GM21423 (cell line): Measurements from ENCODE around the gene GPR83.
"Not testable (repeated sequence)": the region's sequence is repeated elsewhere in the genome, so short reads cannot be mapped to it uniquely, and the experiment has no call there.

ENCODE experiments used
- ATAC-seq: cut with Tn5 transposase; IDR thresholded peaks from one replicate; pipeline ENCODE4 v1.9.1; 2021; ENCODE audit warnings: mild to moderate bottlenecking, moderate library complexity; ENCODE audit not compliant: unreplicated experiment

GPR83 gene

GRCh38 chr11:94400839-94401772 is at the start of gene GPR83:
GPR83 (minus strand) TSS chr11:94401419; CDS start chr11:94401247, 172 bp downstream.
- no peak for ATAC-seq

DNA sequence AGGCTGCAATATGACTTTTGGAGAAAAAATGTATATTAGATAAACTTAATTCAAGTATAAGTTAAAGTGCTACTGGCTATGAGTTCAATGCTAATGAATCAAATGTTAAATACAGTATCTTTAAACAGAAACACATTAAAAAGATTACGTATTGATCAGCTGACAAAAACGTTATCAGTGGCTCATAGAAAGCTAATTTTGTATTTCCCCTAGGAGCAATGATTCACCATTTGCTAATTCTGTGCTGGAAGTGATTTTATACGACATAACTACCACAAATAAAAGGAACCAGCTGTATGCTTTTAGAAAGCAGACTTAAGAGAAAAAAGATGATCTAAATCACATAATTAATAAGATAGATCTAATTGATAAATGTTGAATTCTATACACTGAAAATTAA is 48.8 kb upstream of the GPR83 start:
- ATAC-seq: no peak

GRCh38 chr11:94449437-94449836 is 48.2 kb upstream of the GPR83 start:
- ATAC-seq: no peak

DNA sequence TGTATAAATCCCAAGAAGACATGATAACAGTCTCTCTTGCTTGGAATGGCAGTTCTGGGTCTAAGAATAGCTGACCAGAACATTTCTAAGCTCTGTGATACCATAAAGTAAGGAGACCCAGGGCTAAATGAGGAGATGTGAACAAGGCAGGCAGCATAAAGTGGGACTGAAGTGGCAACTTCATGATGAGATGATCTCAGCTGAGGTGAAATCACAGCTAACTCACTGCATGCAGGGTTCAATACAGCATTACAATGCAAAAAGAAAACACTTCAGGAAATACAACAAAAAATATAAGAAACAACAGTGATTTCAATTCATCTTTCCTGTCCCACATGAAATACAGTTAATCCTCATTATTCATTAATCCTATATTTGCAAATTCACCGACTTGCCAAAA is 47.8 kb upstream of the GPR83 start:
- ATAC-seq: no peak

- no peak for ATAC-seq
Measured at GRCh38 chr11:94447149-94447548, 45.9 kb upstream of the GPR83 start.

GRCh38 chr11:94445641-94446040 is 44.4 kb upstream of the GPR83 start:
- no peak for ATAC-seq

DNA sequence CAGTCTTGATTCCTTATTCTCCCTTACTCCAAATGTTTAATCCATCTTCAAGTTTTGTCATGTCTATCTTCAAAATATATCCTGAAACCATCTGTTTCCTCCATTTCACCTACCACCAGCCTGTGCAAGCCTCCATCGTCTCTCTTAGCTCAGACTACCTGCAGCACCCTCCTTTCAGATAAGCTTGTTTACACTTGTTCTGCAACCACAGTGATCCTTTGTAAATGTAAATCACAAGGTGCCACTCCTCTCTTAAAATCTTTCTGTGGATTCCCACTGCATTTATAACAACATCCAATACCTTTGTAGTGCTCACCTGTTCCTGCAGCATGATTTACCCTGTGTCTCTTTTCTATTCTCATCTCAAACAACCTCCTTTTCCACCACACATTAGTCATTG is 31.8 kb upstream of the GPR83 start:
- ATAC-seq: no peak

DNA sequence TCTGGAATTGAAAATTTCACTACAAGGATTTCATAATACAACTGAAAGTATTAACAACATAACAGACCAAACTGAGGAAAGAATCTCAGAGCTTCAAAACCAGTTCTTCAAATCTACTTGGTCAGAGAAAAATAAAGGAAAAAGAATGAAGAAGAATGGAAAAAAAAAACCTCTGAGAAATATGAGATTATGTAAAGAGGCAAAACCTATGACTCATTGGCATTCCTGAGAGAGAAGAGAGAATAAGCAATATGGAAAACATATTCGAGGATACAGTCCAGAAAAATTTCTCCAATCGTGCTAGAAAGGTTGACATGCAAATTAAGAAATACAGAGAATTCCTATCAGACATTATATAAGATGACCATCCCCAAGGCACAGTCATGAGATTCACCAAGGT is 23.4 kb upstream of the GPR83 start:
- ATAC-seq: no peak

GRCh38 chr11:94424011-94424410 is 22.8 kb upstream of the GPR83 start:
- ATAC-seq: no peak

GRCh38 chr11:94423507-94423906 is 22.3 kb upstream of the GPR83 start:
- no peak for ATAC-seq

GRCh38 chr11:94418123-94418765 is 17.0 kb upstream of the GPR83 start:
- ATAC-seq: no peak

DNA sequence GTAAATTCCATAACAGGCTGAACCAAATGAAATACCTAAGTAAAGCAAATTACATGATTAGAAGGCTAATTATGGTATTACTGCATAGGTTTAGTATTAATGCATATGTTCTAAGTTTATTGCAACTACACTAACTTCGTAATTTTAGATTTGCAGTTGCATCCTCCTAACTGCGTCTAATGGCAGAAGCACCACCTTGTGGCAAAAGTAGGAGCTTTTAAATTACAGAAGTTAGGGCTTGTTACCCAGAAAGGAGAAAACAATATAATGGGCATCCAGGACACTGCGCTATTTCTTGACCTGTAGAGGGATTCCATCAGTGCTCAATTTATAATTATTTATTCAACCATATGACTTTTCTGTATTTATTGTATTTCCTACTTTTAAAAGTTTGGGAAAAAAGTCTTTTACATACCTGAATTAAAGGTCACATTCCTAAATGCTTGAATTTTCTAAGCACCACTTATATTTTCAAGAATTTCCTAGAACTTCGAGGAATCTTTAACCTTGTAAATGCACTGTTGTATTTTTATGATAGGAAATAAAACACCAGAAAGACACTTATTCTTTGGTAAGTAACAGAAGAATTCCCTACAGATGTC is 16.3 kb upstream of the GPR83 start:
- no peak for ATAC-seq

DNA sequence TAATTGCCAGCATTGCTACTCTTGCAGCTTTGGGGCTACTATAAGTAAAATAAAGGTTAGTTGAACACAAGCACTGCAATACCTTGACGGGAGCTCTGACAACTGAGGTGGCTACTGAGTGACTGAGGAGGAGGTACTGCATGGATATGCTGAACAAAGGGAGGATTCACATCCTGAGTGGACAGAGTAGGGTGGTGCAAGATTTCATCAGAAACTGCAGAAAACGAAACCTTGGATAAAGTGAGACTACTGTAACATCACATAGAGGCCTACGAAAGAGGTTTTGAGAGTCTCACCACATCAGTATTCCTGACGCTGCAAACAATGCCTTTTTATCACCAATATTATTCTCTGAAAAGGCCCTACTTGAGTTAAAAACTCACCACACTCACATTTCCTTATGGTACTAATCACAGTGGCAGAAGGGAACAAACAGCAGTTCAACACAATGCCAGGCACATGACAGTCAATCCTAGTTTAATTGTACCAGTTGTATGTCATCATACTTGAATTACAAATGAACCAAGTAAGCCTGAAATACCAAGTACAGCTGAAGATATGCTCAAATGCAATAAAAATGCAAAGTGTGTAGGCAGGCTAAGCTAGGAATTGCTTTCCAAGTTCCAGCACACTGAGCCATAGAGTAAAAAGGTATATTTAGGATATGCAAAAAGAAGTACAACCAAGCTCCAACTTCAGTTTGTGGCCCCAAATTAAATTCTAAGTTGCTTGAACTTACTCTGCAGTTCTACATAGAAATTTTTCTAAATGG is 4.0 kb upstream of the GPR83 start:
- no peak for ATAC-seq

DNA sequence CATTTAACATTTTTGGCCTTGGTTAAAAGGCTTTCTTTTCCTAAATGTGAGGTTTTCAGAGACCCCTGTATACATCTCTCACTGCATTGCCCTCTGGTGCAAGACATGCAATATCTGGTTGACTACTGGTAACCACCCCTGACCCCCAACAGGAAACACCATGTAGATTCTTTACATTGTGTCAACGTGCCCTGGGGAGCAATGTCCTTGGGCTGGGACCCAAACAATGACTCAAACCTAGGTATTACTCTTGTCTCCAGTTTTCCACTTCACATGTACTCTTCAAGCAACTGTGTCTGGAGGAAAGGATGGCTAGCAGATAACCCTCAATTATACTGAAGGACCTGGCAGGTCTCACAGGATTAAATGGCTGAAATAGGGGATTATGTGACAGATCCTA is 1.1 kb upstream of the GPR83 start:
- no peak for ATAC-seq

- ATAC-seq: no peak
Measured at GRCh38 chr11:94401773-94402265, 600 bp upstream of the GPR83 start.

- ATAC-seq: no peak
Measured at GRCh38 chr11:94400457-94400838, 771 bp downstream of the GPR83 start.

GRCh38 chr11:94400050-94400449 is 1.2 kb downstream of the GPR83 start:
- ATAC-seq: no peak

GRCh38 chr11:94398101-94398500 is 3.1 kb downstream of the GPR83 start:
- no peak for ATAC-seq

- ATAC-seq: no peak
Measured at GRCh38 chr11:94396282-94396681, 4.9 kb downstream of the GPR83 start.

DNA sequence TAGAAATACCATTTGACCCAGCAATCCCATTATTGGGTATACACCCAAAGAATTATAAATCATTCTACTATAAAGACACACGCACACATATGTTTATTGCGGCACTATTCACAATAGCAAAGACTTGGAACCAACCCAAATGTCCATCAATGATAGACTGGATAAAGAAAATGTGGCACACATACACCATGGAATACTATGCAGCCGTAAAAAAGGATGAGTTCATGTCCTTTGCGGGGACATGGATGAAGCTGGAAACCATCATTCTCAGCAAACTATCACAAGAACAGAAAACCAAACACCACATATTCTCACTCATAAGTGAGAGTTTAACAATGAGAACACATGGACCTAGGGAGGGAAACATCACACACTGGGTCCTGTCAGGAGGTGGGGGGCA is 9.3 kb downstream of the GPR83 start:
- ATAC-seq: not testable (repeated sequence)

- no peak for ATAC-seq
Measured at GRCh38 chr11:94379613-94380012, 21.6 kb downstream of the GPR83 start.
